HPDE6-E6E7 (cell line): ENCODE data around the gene CNOT1.
"Not testable (repeated sequence)": the region's sequence is repeated elsewhere in the genome, so short reads cannot be mapped to it uniquely, and the experiment has no call there.

ENCODE experiments used
- DNase-seq: peaks from one replicate; pipeline ENCODE4 v3.0.0; 2011; ENCODE audit warnings: missing footprints; ENCODE audit errors: extremely low spot score

CNOT1 gene

GRCh38 chr16:58629733-58630640, at the start of gene CNOT1:
Gene CNOT1, minus strand, starts transcription at chr16:58629826. Its CDS starts 30,489 bp downstream, at chr16:58599337.
- peak; percentile 99 for DNase-seq

- peak; percentile 49 for DNase-seq
Measured at GRCh38 chr16:58678716-58679115, 49.1 kb upstream of the CNOT1 start.

GRCh38 chr16:58678269-58678668, 48.6 kb upstream of the CNOT1 start:
- no peak for DNase-seq

- DNase-seq: no peak
Measured at GRCh38 chr16:58670946-58671583, 41.4 kb upstream of the CNOT1 start.

GRCh38 chr16:58670177-58670576, 40.6 kb upstream of the CNOT1 start:
- DNase-seq: no peak

GRCh38 chr16:58665200-58665599, 35.6 kb upstream of the CNOT1 start:
- no peak for DNase-seq

- DNase-seq: peak; percentile 97
Measured at GRCh38 chr16:58661199-58661830, 31.7 kb upstream of the CNOT1 start.

- not testable (repeated sequence) for DNase-seq
Measured at GRCh38 chr16:58659911-58660310, 30.3 kb upstream of the CNOT1 start.

- DNase-seq: no peak
Measured at GRCh38 chr16:58658796-58659211, 29.2 kb upstream of the CNOT1 start.

GRCh38 chr16:58656899-58657298, 27.3 kb upstream of the CNOT1 start:
- DNase-seq: no peak

GRCh38 chr16:58655215-58655596, 25.6 kb upstream of the CNOT1 start:
- no peak for DNase-seq

- no peak for DNase-seq
Measured at GRCh38 chr16:58654560-58655214, 25.1 kb upstream of the CNOT1 start.

- no peak for DNase-seq
Measured at GRCh38 chr16:58652741-58653140, 23.1 kb upstream of the CNOT1 start.

GRCh38 chr16:58651965-58652348, 22.3 kb upstream of the CNOT1 start:
- DNase-seq: no peak

- no peak for DNase-seq
Measured at GRCh38 chr16:58649707-58650106, 20.1 kb upstream of the CNOT1 start.

- DNase-seq: no peak
Measured at GRCh38 chr16:58647107-58647506, 17.5 kb upstream of the CNOT1 start.

GRCh38 chr16:58644765-58645487, 15.3 kb upstream of the CNOT1 start:
- DNase-seq: no peak

- DNase-seq: no peak
Measured at GRCh38 chr16:58644108-58644507, 14.5 kb upstream of the CNOT1 start.

GRCh38 chr16:58640949-58641348, 11.3 kb upstream of the CNOT1 start:
- DNase-seq: no peak

GRCh38 chr16:58639836-58640235, 10.2 kb upstream of the CNOT1 start:
- no peak for DNase-seq

- no peak for DNase-seq
Measured at GRCh38 chr16:58639230-58639629, 9.6 kb upstream of the CNOT1 start.
